HG03469 (cell line): ENCODE data around the gene ZNF846.
"Not testable (repeated sequence)": the region's sequence is repeated elsewhere in the genome, so short reads cannot be mapped to it uniquely, and the experiment has no call there.

Source experiments
- ATAC-seq: cut with Tn5 transposase; IDR thresholded peaks from one replicate; pipeline ENCODE4 v1.9.1; 2021; ENCODE audit warnings: mild to moderate bottlenecking, moderate library complexity, moderate number of reproducible peaks; ENCODE audit not compliant: unreplicated experiment

The ZNF846 gene

GRCh38 chr19:9785367-9786331, 17.1 kb upstream of the ZNF846 start:
- ATAC-seq = peak; percentile 37

- ATAC-seq = not testable (repeated sequence)
Observed at GRCh38 chr19:9784163-9784496, 15.6 kb upstream of the ZNF846 start.

- ATAC-seq = no peak
Observed at GRCh38 chr19:9782338-9782737, 13.8 kb upstream of the ZNF846 start.

GRCh38 chr19:9757544-9758501, 10.7 kb downstream of the ZNF846 start:
- no peak for ATAC-seq

- ATAC-seq = no peak
Observed at GRCh38 chr19:9752701-9753443, 15.7 kb downstream of the ZNF846 start.

- ATAC-seq = no peak
Observed at GRCh38 chr19:9751446-9751845, 17.1 kb downstream of the ZNF846 start.

GRCh38 chr19:9741476-9742171, 26.9 kb downstream of the ZNF846 start:
- no peak for ATAC-seq

- no peak for ATAC-seq
Observed at GRCh38 chr19:9735986-9736385, 32.6 kb downstream of the ZNF846 start.

- not testable (repeated sequence) for ATAC-seq
Observed at GRCh38 chr19:9730056-9730455, 38.5 kb downstream of the ZNF846 start.

GRCh38 chr19:9729162-9729561, 39.4 kb downstream of the ZNF846 start:
- no peak for ATAC-seq

GRCh38 chr19:9727644-9728043, 40.9 kb downstream of the ZNF846 start:
- ATAC-seq = no peak

- ATAC-seq = not testable (repeated sequence)
Observed at GRCh38 chr19:9725508-9726201, 42.9 kb downstream of the ZNF846 start.

GRCh38 chr19:9724157-9724556, 44.4 kb downstream of the ZNF846 start:
- no peak for ATAC-seq

- no peak for ATAC-seq
Observed at GRCh38 chr19:9721861-9722260, 46.7 kb downstream of the ZNF846 start.

- no peak for ATAC-seq
Observed at GRCh38 chr19:9720541-9720940, 48.0 kb downstream of the ZNF846 start.

GRCh38 chr19:9711815-9712214, 56.7 kb downstream of the ZNF846 start:
- ATAC-seq = no peak

GRCh38 chr19:9709305-9709704, 59.2 kb downstream of the ZNF846 start:
- no peak for ATAC-seq

GRCh38 chr19:9705836-9706235, 62.7 kb downstream of the ZNF846 start:
- ATAC-seq = no peak

- ATAC-seq = no peak
Observed at GRCh38 chr19:9702186-9702585, 66.4 kb downstream of the ZNF846 start.
